GM19324 (cell line): ENCODE results near the gene TEX11.
"Not testable (repeated sequence)": the region's sequence is repeated elsewhere in the genome, so short reads cannot be mapped to it uniquely, and the experiment has no call there.

Source experiments
- ATAC-seq: cut with Tn5 transposase; IDR thresholded peaks from one replicate; pipeline ENCODE4 v1.9.1; 2021; ENCODE audit warnings: mild to moderate bottlenecking, moderate library complexity; ENCODE audit not compliant: unreplicated experiment, low FRiP score

Gene TEX11

GRCh38 chrX:70769659-70770227 lies 138.8 kb downstream of the TEX11 start:
- no peak for ATAC-seq

- ATAC-seq: no peak
These were observed 146.2 kb downstream of the TEX11 start for GRCh38 chrX:70762285-70762684.

GRCh38 chrX:70755850-70756249 lies 152.7 kb downstream of the TEX11 start:
- no peak for ATAC-seq

- ATAC-seq: no peak
These were observed 154.2 kb downstream of the TEX11 start for GRCh38 chrX:70754169-70754848.

- ATAC-seq: not testable (repeated sequence)
These were observed 174.7 kb downstream of the TEX11 start for GRCh38 chrX:70733774-70734173.

GRCh38 chrX:70727961-70728360 lies 180.6 kb downstream of the TEX11 start:
- ATAC-seq: not testable (repeated sequence)

- no peak for ATAC-seq
These were observed 187.8 kb downstream of the TEX11 start for GRCh38 chrX:70720721-70721120.

GRCh38 chrX:70711336-70711735 lies 197.2 kb downstream of the TEX11 start:
- not testable (repeated sequence) for ATAC-seq

GRCh38 chrX:70694339-70695122 lies 214.0 kb downstream of the TEX11 start:
- ATAC-seq: no peak

- ATAC-seq: not testable (repeated sequence)
These were observed 229.1 kb downstream of the TEX11 start for GRCh38 chrX:70679455-70679854.

- ATAC-seq: no peak
These were observed 233.2 kb downstream of the TEX11 start for GRCh38 chrX:70675284-70675683.

GRCh38 chrX:70672326-70672725 lies 236.2 kb downstream of the TEX11 start:
- ATAC-seq: no peak

GRCh38 chrX:70669120-70669519 lies 239.4 kb downstream of the TEX11 start:
- no peak for ATAC-seq

GRCh38 chrX:70664726-70665125 lies 243.8 kb downstream of the TEX11 start:
- ATAC-seq: no peak

GRCh38 chrX:70661124-70661523 lies 247.4 kb downstream of the TEX11 start:
- ATAC-seq: not testable (repeated sequence)

GRCh38 chrX:70657546-70657945 lies 251.0 kb downstream of the TEX11 start:
- not testable (repeated sequence) for ATAC-seq

- no peak for ATAC-seq
These were observed 252.2 kb downstream of the TEX11 start for GRCh38 chrX:70656304-70656703.

GRCh38 chrX:70647910-70648309 lies 260.6 kb downstream of the TEX11 start:
- ATAC-seq: not testable (repeated sequence)

GRCh38 chrX:70636218-70636617 lies 272.3 kb downstream of the TEX11 start:
- no peak for ATAC-seq

- no peak for ATAC-seq
These were observed 272.8 kb downstream of the TEX11 start for GRCh38 chrX:70635669-70636068.

GRCh38 chrX:70635227-70635626 lies 273.3 kb downstream of the TEX11 start:
- no peak for ATAC-seq

GRCh38 chrX:70621743-70622142 lies 286.8 kb downstream of the TEX11 start:
- ATAC-seq: no peak
